Measurements from ENCODE around the gene METTL21C. TPM values are rescaled to one million over a fixed set of nuclear protein-coding genes. Genes with fewer than 3 reads are reported as not detected.

METTL21C gene
- not detected in 2 replicates for total RNA-seq

GRCh38 chr13:102694937-102695336, at the start of gene METTL21C:
Gene METTL21C, minus strand, starts transcription at chr13:102695044. Its CDS starts 546 bp downstream, at chr13:102694498.
- DNase-seq (ENCODE audit: low read depth) = no peak
- TF ChIP-seq CTCF (conservative IDR thresholded peaks at IDR 0.05; ENCODE audit: low read depth, low read length) = no peak
- no peak within 1 kb of the TSS for H3K4me3 ChIP-seq (ENCODE audit: low read depth, low read length)

- DNase-seq (ENCODE audit: low read depth) = no peak
- no peak for TF ChIP-seq CTCF (conservative IDR thresholded peaks at IDR 0.05; ENCODE audit: low read depth, low read length)
- H3K4me3 ChIP-seq (ENCODE audit: low read depth, low read length) = no peak overlapping the region
Observed at GRCh38 chr13:102742506-102742905, 47.7 kb upstream of the METTL21C start.

DNA sequence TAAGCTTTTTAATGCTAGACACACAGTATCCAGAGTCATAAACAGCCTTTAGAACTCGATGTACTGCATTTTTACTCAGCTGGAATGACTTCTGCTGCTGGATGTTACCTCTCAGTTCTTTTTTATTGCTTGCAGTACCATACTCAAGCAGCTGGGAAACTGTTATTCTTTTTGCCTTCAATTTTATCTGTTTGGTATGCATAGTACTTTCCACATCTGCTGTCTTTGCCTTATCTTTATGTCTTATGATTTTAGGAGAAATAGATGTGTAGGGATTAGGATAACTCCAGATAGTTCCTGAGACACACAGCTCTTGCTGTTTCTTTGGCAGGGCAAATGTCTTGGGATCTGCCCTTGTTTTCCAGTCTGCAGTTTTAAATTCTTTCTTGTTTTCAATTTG, 47.3 kb upstream of the METTL21C start:
- H3K4me3 ChIP-seq (ENCODE audit: low read depth, low read length) = no peak overlapping the region

DNA sequence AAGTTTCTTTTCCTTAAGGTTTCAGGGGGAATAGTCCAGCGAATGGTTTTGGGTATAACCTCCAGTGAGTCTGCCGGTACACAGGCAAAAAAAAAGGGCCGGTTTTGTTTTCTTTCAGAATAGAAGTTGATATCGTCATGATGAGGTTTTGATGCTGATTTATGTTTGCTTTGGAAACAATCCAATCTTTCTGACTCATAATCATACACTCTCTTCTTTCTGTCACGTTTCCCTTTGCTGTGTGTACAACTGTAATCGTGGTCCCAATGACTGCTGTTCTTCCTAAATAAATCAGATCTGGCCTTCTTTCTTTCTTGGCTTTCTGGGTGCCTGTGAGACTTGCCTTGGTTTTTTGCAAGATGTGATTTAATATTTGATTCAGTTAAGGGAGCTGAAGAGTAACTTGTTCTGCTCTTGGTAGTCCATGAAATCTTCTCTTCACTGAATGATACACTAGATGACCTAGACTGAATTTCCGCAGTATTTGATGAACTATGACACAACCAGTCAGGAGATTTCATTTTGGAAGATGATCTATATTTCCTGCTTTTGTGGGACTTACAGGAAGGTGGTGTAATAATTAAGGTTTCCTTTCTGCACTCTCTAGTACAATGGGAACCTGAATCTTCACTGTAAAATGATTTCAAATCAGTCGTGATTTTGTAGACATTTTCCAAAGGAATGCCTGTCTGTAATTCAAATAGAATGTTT, 34.9 kb upstream of the METTL21C start:
- no peak for DNase-seq (ENCODE audit: low read depth)
- no peak overlapping the region for H3K4me3 ChIP-seq (ENCODE audit: low read depth, low read length)
- no peak for TF ChIP-seq CTCF (conservative IDR thresholded peaks at IDR 0.05; ENCODE audit: low read depth, low read length)

More for the DNA sequence above, 47.3 kb upstream of the METTL21C start:
- TF ChIP-seq CTCF (conservative IDR thresholded peaks at IDR 0.05; ENCODE audit: low read depth, low read length) = no peak
- DNase-seq (ENCODE audit: low read depth) = no peak

- H3K4me3 ChIP-seq (ENCODE audit: low read depth, low read length) = no peak overlapping the region
- peak; percentile 43 for TF ChIP-seq CTCF (conservative IDR thresholded peaks at IDR 0.05; ENCODE audit: low read depth, low read length)
- no peak for DNase-seq (ENCODE audit: low read depth)
Observed at GRCh38 chr13:102726430-102726829, 31.6 kb upstream of the METTL21C start.

GRCh38 chr13:102724923-102725322, 30.1 kb upstream of the METTL21C start:
- DNase-seq (ENCODE audit: low read depth) = peak; percentile 72
- peak; percentile 70 for TF ChIP-seq CTCF (conservative IDR thresholded peaks at IDR 0.05; ENCODE audit: low read depth, low read length)
- H3K4me3 ChIP-seq (ENCODE audit: low read depth, low read length) = no peak overlapping the region

DNA sequence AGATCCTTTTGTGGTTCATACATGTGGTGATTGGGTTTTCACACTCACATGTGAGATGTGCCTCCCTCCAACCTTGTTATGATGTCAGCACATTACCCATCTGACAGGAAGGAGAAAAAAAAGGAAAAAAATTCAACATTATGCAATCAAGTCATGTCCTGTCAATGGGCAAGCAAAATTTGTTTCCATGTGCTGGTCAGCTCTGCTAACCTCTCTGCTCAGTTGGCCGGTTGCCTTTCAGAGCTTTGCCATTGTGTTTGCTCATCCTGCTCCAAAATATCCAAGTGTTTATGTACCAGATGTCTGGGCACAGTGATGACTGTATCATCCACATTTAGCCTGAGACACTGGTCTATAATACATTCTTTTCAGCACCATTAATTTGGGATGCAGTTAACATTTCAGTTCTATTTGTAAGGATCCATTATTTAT, 27.0 kb upstream of the METTL21C start:
- no peak for DNase-seq (ENCODE audit: low read depth)
- no peak for TF ChIP-seq CTCF (conservative IDR thresholded peaks at IDR 0.05; ENCODE audit: low read depth, low read length)
- H3K4me3 ChIP-seq (ENCODE audit: low read depth, low read length) = no peak overlapping the region

Data from epithelial cell of proximal tubule (primary cell).